Hepatocyte (in vitro differentiated cells): ENCODE measurements around the gene ZMYND8.

Experiments used
- EZH2phosphoT487 ChIP-seq: fragments of 200-600 bp; sonication (generic); IDR thresholded peaks from one replicate; pipeline ENCODE4 v1.6.1; 2018; ENCODE audit warnings: antibody characterized with exemption, mild to moderate bottlenecking, low read depth, moderate library complexity; ENCODE audit not compliant: unreplicated experiment, severe bottlenecking
- TF ChIP-seq, protein P1 (sequence below): fragments of 200-600 bp; sonication (generic); IDR thresholded peaks from 2 replicates; pipeline ENCODE4 v1.5.1; 2016; ENCODE audit warnings: antibody characterized with exemption, mild to moderate bottlenecking; ENCODE audit not compliant: poor library complexity

DNA sequence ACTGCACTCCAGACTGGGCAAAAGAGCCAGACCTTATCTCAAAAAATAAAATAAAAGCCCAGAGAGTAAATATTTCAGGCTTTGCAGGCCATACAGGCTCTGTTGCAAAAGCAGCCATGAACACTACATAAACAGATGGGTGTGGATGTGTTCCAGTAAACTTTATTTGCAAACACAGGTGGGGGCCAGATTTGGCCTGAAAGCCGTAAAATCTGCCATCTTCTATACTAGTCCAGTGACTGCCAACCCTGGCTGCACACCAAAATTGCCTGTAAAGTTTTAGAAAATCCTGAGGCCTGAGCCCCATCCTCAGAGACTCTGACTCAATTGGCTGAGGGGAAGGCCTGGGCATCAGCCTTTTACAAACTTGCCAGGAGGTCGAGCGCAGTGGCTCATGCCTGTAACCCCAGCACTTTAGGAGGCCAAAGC lies 103.6 kb downstream of the ZMYND8 start:
- TF ChIP-seq, protein P1, sequence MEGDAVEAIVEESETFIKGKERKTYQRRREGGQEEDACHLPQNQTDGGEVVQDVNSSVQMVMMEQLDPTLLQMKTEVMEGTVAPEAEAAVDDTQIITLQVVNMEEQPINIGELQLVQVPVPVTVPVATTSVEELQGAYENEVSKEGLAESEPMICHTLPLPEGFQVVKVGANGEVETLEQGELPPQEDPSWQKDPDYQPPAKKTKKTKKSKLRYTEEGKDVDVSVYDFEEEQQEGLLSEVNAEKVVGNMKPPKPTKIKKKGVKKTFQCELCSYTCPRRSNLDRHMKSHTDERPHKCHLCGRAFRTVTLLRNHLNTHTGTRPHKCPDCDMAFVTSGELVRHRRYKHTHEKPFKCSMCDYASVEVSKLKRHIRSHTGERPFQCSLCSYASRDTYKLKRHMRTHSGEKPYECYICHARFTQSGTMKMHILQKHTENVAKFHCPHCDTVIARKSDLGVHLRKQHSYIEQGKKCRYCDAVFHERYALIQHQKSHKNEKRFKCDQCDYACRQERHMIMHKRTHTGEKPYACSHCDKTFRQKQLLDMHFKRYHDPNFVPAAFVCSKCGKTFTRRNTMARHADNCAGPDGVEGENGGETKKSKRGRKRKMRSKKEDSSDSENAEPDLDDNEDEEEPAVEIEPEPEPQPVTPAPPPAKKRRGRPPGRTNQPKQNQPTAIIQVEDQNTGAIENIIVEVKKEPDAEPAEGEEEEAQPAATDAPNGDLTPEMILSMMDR = no peak
- no peak for TF ChIP-seq EZH2phosphoT487
